Tibial artery (tissue), 4 donors: ENCODE measurements around the gene DLX2.

Experiments used
- DNase-seq, 2 donors: peaks; one replicate each; pipeline ENCODE4 v3.0.0-alpha.2; 2019
- H3K27ac ChIP-seq, 2 donors: fragments of 200-600 bp; sonication (generic) in 1 of 2; 1 replicate in 1 of 2; 2 replicates in 1 of 2; pipeline ENCODE4 v1.5.1; 2018 to 2019; ENCODE audit warnings: mild to moderate bottlenecking in 1 of 2
- H3K27me3 ChIP-seq, 2 donors: fragments of 200-600 bp; sonication (generic) in 1 of 2; one replicate each; pipeline versions ENCODE4 v1.5.1 to v1.6.0; 2016 to 2019
- H3K36me3 ChIP-seq, 3 donors: fragments of 200-600 bp; sonication (generic) in 2 of 3; one replicate each; pipeline ENCODE4 v1.5.1; 2016 to 2019; ENCODE audit warnings: mild to moderate bottlenecking in 2 of 3
- H3K4me1 ChIP-seq, 4 donors: fragments of 200-600 bp; sonication (generic) in 2 of 4; 1 replicate in 3 of 4; 2 replicates in 1 of 4; pipeline ENCODE4 v1.5.1; 2016 to 2019
- H3K4me3 ChIP-seq, 2 donors: fragments of 200-600 bp; sonication (generic) in 1 of 2; 1 replicate in 1 of 2; 2 replicates in 1 of 2; pipeline ENCODE4 v1.5.1; 2018 to 2019; ENCODE audit warnings: mild to moderate bottlenecking in 2 of 2
- H3K9me3 ChIP-seq, 3 donors: fragments of 200-600 bp; sonication (generic) in 1 of 3; one replicate each; pipeline ENCODE4 v1.5.1; 2016 to 2019
- intact Hi-C: fragments of 100-400 bp; cut with DNase I; formaldehyde crosslinking; loops from one replicate; pipeline ENCODE4 v1.15.0; 2023; ENCODE audit warnings: low total_unique reads
- TF ChIP-seq, protein P1 (sequence below), 2 experiments: fragments of 200-600 bp in 1 of 2; fragments of 450-650 bp in 1 of 2; IDR thresholded peaks; one replicate each; pipeline ENCODE4 v1.5.1; 2017 to 2019; ENCODE audit warnings: antibody characterized with exemption in 2 of 2, mild to moderate bottlenecking in 1 of 2, moderate library complexity in 1 of 2

The DLX2 gene

DNA sequence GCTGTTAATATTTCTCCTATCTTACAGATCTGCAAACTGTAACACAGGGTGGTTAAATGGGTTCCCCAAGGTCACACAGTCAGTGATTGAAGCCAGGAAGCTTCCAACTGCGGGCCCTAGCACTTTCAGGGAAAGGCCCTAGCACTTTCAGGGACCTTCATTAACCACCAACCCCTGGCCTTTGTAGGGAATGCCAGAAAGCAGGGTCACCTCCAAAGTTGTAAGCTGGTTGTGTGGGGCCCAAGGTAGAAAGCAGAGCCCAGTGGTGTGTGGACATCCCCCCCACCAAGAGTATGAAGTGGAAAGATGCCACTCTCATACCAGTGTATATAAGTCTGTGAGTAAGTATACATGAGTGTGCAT lies 4.4 kb downstream of the DLX2 start:
- TF ChIP-seq, protein P1, sequence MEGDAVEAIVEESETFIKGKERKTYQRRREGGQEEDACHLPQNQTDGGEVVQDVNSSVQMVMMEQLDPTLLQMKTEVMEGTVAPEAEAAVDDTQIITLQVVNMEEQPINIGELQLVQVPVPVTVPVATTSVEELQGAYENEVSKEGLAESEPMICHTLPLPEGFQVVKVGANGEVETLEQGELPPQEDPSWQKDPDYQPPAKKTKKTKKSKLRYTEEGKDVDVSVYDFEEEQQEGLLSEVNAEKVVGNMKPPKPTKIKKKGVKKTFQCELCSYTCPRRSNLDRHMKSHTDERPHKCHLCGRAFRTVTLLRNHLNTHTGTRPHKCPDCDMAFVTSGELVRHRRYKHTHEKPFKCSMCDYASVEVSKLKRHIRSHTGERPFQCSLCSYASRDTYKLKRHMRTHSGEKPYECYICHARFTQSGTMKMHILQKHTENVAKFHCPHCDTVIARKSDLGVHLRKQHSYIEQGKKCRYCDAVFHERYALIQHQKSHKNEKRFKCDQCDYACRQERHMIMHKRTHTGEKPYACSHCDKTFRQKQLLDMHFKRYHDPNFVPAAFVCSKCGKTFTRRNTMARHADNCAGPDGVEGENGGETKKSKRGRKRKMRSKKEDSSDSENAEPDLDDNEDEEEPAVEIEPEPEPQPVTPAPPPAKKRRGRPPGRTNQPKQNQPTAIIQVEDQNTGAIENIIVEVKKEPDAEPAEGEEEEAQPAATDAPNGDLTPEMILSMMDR (IDR thresholded peaks at IDR 0.05), result no peak
- no peak overlapping the region for H3K4me3 ChIP-seq
- peaks cover 0 to 90% (median 81%) of the 10 kb centered on the region in 4 donors for H3K4me1 ChIP-seq
- intact Hi-C loops, result loop anchor here (5.0 kb wide), 1 partner anchor 96 kb away; no protein-coding TSS in a partner anchor
- no peaks in the 10 kb centered on the region for H3K36me3 ChIP-seq
- peaks cover 21 to 100% of the 10 kb centered on the region in 2 donors for H3K27me3 ChIP-seq
- DNase-seq, result no peak
- no peaks in the 10 kb centered on the region for H3K9me3 ChIP-seq
- H3K27ac ChIP-seq, result no peak overlapping the region

DNA sequence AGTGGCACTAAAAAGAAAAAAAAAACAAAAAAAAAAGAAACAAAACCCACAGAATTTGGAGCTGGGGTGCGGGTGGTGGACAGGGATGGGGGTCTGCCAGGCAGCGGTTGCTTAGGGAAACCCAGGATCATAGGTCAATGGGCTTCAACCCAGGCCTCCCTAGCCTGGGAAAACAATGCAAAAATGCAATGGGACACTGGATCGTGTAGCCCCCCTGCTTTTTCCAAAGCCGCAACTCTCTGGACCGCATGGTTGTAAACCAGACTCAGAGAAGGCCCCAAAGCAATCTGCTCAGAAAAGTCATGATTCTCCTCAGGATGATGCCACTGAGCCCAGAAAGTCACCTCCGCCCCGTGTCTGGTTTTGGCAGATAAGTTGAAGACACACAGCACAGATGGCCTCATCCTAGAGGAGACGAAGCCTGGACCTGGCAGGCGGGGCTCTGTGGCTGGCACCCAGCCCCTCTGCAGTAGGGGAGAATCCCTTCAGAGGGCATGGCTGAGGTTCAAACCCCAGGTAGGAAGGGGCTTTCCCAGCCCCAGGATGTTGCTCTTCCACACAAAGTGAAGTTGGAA lies 5.1 kb downstream of the DLX2 start:
- intact Hi-C loops, result loop anchor here (5.0 kb wide), 1 partner anchor 95 kb away; no protein-coding TSS in a partner anchor
- Histone ChIP-seq H3K27ac (no peak overlapping the region), H3K4me3 (no peak overlapping the region), H3K36me3 (no peaks in the 10 kb centered on the region), H3K9me3 (no peaks in the 10 kb centered on the region), H3K4me1 (peaks cover 0 to 84% (median 76%) of the 10 kb centered on the region in 4 donors), H3K27me3 (peaks cover 20 to 100% of the 10 kb centered on the region in 2 donors)
- DNase-seq, result no peak
- TF ChIP-seq, protein P1 (IDR thresholded peaks at IDR 0.05), result no peak

DNA sequence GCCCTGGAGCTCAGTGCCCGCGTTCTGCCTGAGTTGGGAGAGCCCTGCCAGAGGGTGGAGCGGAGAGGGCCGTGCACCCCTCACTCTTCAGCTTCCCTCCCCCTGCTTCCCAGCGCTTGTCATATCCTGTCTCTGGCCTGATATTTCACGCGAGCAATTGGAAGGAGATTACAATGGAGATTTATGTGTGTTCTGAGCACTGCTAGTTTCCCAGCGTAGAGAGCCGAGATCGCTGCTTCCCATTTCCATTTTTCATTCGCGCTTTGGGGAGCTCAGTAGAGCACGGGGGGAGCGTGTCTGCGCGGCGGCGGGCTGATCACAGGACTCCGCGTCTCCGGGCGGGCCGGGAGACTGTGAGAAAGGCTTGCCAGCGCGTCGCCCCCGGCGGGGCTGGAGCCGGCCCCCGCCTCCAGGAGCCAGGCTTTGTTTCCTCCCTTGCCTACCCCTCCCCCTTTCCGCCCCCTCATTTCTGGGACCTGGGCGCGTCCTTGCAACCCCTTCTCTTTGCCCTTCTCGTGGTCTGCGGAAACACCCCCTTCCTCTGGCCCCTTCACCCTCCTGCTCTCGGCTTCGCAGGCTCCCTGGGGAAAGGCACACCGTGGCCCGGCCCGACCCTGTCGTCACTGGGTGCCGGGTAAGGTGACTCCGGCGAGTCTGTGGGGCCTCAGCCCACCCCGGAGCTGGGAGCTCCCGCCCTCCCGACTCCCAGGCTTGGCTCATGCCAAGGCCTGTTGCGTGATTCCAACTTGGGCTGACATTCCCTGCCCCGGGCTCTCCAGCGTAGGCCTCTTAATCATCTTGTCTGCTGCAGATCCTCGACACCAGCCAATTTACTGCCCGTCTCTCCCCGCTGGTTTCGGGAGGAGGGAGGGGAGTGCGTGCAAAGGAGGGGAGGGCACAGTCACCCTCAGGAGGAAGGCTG lies 5.8 kb downstream of the DLX2 start:
- H3K4me1 ChIP-seq, result peaks cover 0 to 76% (median 69%) of the 10 kb centered on the region in 4 donors
- intact Hi-C loops, result loop anchor here (5.0 kb wide), 1 partner anchor 95 kb away; no protein-coding TSS in a partner anchor
- TF ChIP-seq, protein P1 (IDR thresholded peaks at IDR 0.05), result no peak
- no peak for DNase-seq
- H3K36me3 ChIP-seq, result no peaks in the 10 kb centered on the region
- H3K27ac ChIP-seq, result no peak overlapping the region
- H3K9me3 ChIP-seq, result no peaks in the 10 kb centered on the region
- peaks cover 15 to 100% of the 10 kb centered on the region in 2 donors for H3K27me3 ChIP-seq
- peak overlapping the region in 1 of 2 donors; percentile 13 for H3K4me3 ChIP-seq

DNA sequence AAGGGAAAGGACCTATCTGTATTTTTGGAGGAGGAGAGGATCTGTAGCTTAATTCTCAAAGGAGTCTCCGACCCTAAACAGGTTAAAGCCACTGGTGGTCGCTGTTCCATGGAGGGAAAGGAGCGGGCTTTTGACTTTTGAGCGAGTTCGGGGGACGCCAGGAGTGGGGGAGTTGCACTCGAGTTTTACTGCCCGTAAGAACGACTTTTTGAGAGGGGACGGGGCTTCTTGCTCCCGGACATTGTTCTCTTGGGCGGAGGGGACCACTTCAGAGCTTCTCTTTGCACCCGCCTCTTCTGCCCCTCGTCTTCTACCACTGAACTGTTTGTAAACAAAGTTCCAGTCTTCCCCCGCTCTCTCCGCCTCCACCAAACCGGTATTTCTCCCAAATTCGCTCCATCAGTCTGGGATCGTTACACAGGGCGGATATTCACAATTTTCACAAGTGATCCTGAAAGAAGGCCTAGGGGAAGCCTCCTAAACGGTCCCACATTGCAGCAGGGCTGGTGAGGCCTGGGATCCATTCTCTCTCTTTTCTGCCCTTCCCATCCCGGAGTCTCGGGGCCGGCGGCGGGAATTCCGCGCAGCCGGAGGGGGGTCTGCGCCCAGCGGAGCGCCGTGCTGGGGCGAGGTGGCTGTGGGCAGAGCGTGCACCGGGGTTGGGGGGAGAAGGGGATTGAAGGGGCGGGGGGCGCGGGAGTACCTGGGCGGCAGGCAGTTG lies 6.6 kb downstream of the DLX2 start:
- peaks cover 0 to 68% (median 61%) of the 10 kb centered on the region in 4 donors for H3K4me1 ChIP-seq
- no peak for DNase-seq

More for the DNA sequence above, 6.6 kb downstream of the DLX2 start:
- no peaks in the 10 kb centered on the region for H3K9me3 ChIP-seq
- peak overlapping the region in 1 of 2 donors; percentile 46 for H3K4me3 ChIP-seq
- TF ChIP-seq, protein P1 (IDR thresholded peaks at IDR 0.05), result no peak
- peaks cover 12 to 100% of the 10 kb centered on the region in 2 donors for H3K27me3 ChIP-seq
- H3K36me3 ChIP-seq, result no peaks in the 10 kb centered on the region
- no peak overlapping the region for H3K27ac ChIP-seq
- intact Hi-C loops, result loop anchor here (5.0 kb wide), 1 partner anchor 94 kb away; no protein-coding TSS in a partner anchor
